GM10248 (cell line): ENCODE measurements around the gene VANGL1.

Source experiments
- CTCF ChIA-PET: fragments of 300-600 bp; sonication (Branson Sonifier 250); formaldehyde crosslinking; extraction: SDS; loops from one replicate; lab custom pipeline; 2021; ENCODE audit warnings: antibody characterized with exemption; lab: Yijun Ruan, JAX
- POLR2A ChIA-PET: fragments of 350-650 bp; sonication (Branson Sonifier 250); formaldehyde crosslinking; extraction: SDS; loops from one replicate; lab custom pipeline; 2020; ENCODE audit warnings: antibody characterized with exemption; lab: Yijun Ruan, JAX
- DNase-seq: peaks from one replicate; pipeline ENCODE4 v3.0.0; 2012; ENCODE audit errors: extremely low spot score
- TF ChIP-seq, protein P1 (sequence below): IDR thresholded peaks from 2 replicates; pipeline ENCODE4 v1.5.1; 2012; ENCODE audit warnings: mild to moderate bottlenecking, low read depth; ENCODE audit errors: extremely low read depth, missing control alignments, control extremely low read depth

The VANGL1 gene

DNA sequence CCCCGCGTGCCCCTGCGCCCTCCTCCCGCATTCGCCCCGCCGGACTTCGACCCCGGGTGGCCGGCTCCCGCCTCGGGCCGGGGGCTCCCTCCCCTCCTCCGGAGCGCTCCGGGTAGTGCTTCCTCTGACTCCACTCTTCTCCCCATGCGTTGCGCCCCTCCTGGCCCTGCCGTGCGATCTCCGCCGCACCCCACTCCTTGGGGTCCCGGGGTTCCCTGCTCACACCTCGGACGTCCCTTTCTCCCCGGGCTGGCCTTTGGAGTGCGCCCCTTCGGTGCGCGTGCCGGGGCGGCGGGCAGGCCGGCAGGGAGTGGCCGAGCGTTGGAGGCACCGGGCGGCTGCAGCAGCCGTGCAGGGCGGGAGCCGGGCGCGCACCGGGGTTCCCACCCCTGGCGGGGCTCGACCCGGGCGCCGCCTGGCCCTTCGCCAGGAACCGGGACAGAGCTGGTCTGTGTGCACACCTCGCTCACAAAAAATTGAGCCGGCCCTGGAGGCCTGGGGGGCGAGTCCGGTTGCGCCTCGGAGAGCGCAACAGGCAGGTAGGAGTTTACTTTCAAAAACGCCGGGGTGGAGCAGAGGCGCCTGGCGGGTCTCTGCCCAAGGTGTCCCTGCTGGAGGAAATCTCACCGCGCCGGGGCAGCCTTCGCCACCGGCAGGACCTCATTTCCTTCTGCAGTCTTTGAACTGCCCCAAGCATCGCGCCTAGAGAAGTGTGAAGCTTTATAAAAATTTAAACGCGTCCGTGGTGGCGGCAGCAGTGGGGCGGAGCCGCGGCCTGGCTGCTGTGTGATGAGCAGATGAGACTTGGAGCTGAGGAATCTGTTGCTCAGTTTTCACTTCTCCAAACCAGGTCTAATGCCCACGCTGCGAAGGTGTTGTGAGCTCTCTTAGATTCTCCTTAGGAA lies 650 bp downstream of the VANGL1 start:
- TF ChIP-seq, protein P1, sequence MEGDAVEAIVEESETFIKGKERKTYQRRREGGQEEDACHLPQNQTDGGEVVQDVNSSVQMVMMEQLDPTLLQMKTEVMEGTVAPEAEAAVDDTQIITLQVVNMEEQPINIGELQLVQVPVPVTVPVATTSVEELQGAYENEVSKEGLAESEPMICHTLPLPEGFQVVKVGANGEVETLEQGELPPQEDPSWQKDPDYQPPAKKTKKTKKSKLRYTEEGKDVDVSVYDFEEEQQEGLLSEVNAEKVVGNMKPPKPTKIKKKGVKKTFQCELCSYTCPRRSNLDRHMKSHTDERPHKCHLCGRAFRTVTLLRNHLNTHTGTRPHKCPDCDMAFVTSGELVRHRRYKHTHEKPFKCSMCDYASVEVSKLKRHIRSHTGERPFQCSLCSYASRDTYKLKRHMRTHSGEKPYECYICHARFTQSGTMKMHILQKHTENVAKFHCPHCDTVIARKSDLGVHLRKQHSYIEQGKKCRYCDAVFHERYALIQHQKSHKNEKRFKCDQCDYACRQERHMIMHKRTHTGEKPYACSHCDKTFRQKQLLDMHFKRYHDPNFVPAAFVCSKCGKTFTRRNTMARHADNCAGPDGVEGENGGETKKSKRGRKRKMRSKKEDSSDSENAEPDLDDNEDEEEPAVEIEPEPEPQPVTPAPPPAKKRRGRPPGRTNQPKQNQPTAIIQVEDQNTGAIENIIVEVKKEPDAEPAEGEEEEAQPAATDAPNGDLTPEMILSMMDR = peak; percentile 11
- CTCF ChIA-PET = interaction anchor here (1.6 to 1.8 kb wide), 4 partner anchors 36 to 83 kb away, joined by 3 to 5 read pairs (median 4); no protein-coding TSS in a partner anchor
- peak; percentile 69 for DNase-seq
- POLR2A ChIA-PET = no interaction called here

DNA sequence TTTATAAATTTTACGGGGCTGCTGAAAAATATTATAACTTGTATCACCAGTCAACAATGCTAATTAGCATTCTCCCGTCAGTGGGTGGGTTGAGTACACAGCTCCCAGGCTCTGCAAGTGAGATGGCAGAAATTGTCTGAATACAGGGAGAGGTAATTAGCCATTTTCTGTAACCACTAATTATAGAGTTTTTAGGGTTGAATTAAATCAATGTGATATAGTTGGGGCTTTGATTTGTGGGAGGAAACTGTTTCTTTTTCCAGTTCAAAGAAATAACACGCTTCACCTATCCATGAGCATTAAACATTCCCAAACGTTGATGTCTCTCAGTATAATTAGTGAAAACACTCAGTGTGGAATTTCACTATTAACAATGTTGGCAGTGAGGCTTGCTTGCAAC lies 1.5 kb downstream of the VANGL1 start:
- TF ChIP-seq, protein P1 = no peak
- ChIA-PET POLR2A (no interaction called here), CTCF (interaction anchor here (0.9 to 1.8 kb wide), 4 partner anchors 35 to 63 kb away, joined by 3 to 5 read pairs (median 4); no protein-coding TSS in a partner anchor)
- DNase-seq = no peak

DNA sequence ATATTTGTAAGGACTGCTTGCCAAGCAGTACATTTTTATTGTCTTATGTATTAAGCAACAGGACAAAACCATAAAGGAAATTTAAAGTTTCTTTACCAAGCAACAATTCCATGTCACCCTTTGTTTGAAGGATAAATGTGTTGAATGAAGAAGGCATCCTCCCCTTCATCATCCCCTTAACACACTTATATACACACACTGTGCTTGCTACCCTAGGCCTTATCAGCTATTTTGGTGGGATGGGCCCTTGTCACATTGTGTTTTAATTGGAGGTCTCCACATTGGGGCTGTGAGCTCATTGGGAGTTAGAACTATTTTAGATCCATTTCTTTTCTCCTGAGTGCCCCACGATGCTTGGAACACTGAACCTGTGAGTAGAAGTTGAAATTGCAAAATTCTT lies 1.9 kb downstream of the VANGL1 start:
- CTCF ChIA-PET = interaction anchor here (0.9 to 3.1 kb wide), 5 partner anchors 35 to 63 kb away, joined by 3 to 16 read pairs (median 5); no protein-coding TSS in a partner anchor
- DNase-seq = no peak
- TF ChIP-seq, protein P1 = no peak
- POLR2A ChIA-PET = no interaction called here

DNA sequence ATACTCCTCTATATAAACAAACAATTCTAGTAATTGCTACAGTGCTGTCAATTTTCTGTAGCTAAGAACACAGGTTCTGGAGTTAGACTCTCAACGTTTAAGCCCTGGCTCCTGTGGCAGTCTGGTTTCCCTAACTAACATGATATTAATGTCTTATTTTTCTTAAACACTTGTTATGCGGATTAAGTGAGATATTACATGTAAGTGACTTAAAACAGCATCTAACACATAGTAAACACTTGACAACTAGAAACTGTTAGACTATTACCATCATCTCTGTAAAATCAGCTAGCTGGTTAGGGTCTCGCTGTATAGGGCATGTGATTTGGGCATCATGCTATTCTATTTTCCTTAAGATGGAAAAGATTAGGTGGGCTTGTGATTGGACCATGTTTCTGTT lies 2.3 kb downstream of the VANGL1 start:
- CTCF ChIA-PET = interaction anchor here (1.8 to 3.1 kb wide), 2 partner anchors 48 to 62 kb away, joined by 5 to 16 read pairs; no protein-coding TSS in a partner anchor
- TF ChIP-seq, protein P1 = no peak
- POLR2A ChIA-PET = no interaction called here
- DNase-seq = no peak

DNA sequence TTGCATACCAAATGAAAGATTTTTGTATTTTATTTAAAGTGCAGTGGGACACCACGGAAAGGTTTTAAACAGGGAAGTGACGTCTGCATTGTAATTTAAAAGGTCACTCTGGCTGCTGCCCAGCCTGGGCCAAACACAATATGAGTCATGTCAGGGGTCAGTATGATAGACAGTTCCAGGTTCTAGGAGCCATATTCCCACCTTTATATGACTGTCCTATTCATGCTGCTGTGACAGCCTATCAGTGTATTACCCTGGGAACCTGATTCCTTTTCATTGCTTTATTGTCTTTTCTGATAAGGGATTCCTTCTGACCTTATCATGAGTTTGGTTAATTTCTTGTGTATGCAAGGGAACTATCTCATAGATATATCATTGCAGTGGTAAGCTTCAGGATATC lies 5.3 kb downstream of the VANGL1 start:
- TF ChIP-seq, protein P1 = no peak
- no peak for DNase-seq
- CTCF ChIA-PET = interaction anchor here (1.0 to 2.5 kb wide), 3 partner anchors 12 to 59 kb away, joined by 3 to 6 read pairs (median 6); no protein-coding TSS in a partner anchor

DNA sequence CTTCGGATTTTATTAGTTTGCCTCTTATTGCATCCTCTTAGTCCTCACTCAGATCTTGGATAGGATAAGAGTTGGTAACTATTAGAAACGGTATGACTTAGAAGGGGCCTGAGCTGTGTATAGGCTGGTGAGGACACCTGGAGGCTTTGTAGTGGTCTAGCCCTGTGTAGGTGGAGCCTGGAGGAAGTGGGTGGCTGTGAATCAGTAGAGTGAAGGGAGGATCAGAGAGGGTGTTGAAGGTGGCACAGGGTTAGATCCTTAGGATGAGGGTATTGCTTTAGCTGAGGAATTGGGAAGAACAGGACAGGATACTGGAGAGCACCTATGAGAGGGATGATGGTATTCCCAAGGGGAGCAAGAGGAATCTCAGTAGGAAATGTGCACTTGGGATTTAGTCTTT lies 5.7 kb downstream of the VANGL1 start:
- CTCF ChIA-PET = interaction anchor here (1.0 to 2.5 kb wide), 3 partner anchors 12 to 59 kb away, joined by 3 to 6 read pairs (median 6); no protein-coding TSS in a partner anchor
- TF ChIP-seq, protein P1 = no peak
- DNase-seq = no peak
- POLR2A ChIA-PET = no interaction called here

More for the DNA sequence above, 5.3 kb downstream of the VANGL1 start:
- POLR2A ChIA-PET = no interaction called here
